HFF-Myc (cell line): ENCODE results near the gene ACO1.
"Not testable (repeated sequence)": the region's sequence is repeated elsewhere in the genome, so short reads cannot be mapped to it uniquely, and the experiment has no call there.

Experiments used
- DNase-seq: peaks from one replicate; pipeline ENCODE4 v3.0.0-alpha.2; 2011; ENCODE audit warnings: low read depth; ENCODE audit errors: extremely low read depth
- H3K4me3 ChIP-seq: replicated peaks from 2 replicates; pipeline ENCODE4 v1.5.1; 2011; ENCODE audit warnings: low read depth, mild to moderate bottlenecking, control low read depth, low read length
- CTCF ChIP-seq: IDR thresholded peaks from 2 replicates; pipeline ENCODE4 v1.5.1; 2012; ENCODE audit warnings: mild to moderate bottlenecking, low read depth, low read length, control low read depth; ENCODE audit errors: missing control alignments

The ACO1 gene

GRCh38 chr9:32347571-32347970 lies 36.9 kb upstream of the ACO1 start:
- no peak for DNase-seq
- H3K4me3 ChIP-seq, result no peak overlapping the region
- no peak for TF ChIP-seq CTCF

GRCh38 chr9:32348106-32348695 lies 36.2 kb upstream of the ACO1 start:
- no peak for TF ChIP-seq CTCF
- DNase-seq, result no peak
- no peak overlapping the region for H3K4me3 ChIP-seq

- TF ChIP-seq CTCF, result no peak
- no peak for DNase-seq
- no peak overlapping the region for H3K4me3 ChIP-seq
Measured at GRCh38 chr9:32349013-32349412, 35.4 kb upstream of the ACO1 start.

- TF ChIP-seq CTCF, result no peak
- no peak overlapping the region for H3K4me3 ChIP-seq
- DNase-seq, result no peak
Measured at GRCh38 chr9:32350682-32351081, 33.8 kb upstream of the ACO1 start.

- H3K4me3 ChIP-seq, result no peak overlapping the region
- no peak for TF ChIP-seq CTCF
- no peak for DNase-seq
Measured at GRCh38 chr9:32351845-32352244, 32.6 kb upstream of the ACO1 start.

- not testable (repeated sequence) for DNase-seq, H3K4me3 ChIP-seq
Measured at GRCh38 chr9:32353476-32353875, 31.0 kb upstream of the ACO1 start.

- DNase-seq, result no peak
- TF ChIP-seq CTCF, result no peak
Measured at GRCh38 chr9:32359452-32359851, 25.0 kb upstream of the ACO1 start.

More at GRCh38 chr9:32359452-32359851, 25.0 kb upstream of the ACO1 start:
- H3K4me3 ChIP-seq, result no peak overlapping the region
